Spinal cord (tissue), 10 donors: ENCODE results near the gene SNRNP48. TPM values are rescaled to one million over a fixed set of nuclear protein-coding genes. Genes with fewer than 3 reads are reported as not detected.

Source experiments
- DNase-seq, 6 donors: peaks; one replicate each; pipeline versions ENCODE4 v3.0.0 to v3.0.0-alpha.2; 2013 to 2015; ENCODE audit warnings: low spot score in 6 of 6, low read depth in 4 of 6
- H3K27ac ChIP-seq: one replicate; pipeline ENCODE4 v1.5.1; 2013; ENCODE audit warnings: low read depth, low read length, control low read depth
- H3K27me3 ChIP-seq: one replicate; pipeline ENCODE4 v1.6.1; 2013; ENCODE audit warnings: low read length; ENCODE audit not compliant: control insufficient read depth, insufficient read depth
- H3K36me3 ChIP-seq: one replicate; pipeline ENCODE4 v1.6.1; 2013; ENCODE audit warnings: low read length; ENCODE audit not compliant: control insufficient read depth, insufficient read depth
- H3K4me1 ChIP-seq: one replicate; pipeline ENCODE4 v1.6.1; 2013; ENCODE audit warnings: low read length; ENCODE audit not compliant: control insufficient read depth, insufficient read depth
- H3K4me3 ChIP-seq: one replicate; pipeline ENCODE4 v1.5.1; 2013; ENCODE audit warnings: low read depth, low read length, control low read depth
- H3K9me3 ChIP-seq: one replicate; pipeline ENCODE4 v1.6.1; 2013; ENCODE audit warnings: low read length; ENCODE audit not compliant: control insufficient read depth, insufficient read depth
- WGBS: methylation state at CpG from one replicate; pipeline ENCODE4 v1.1.5; 2013; ENCODE audit warnings: missing lambda C conversion rate; ENCODE audit not compliant: insufficient coverage; 5-methylcytosine and 5-hydroxymethylcytosine counted together
- polyA plus RNA-seq, 2 donors: library from polyadenylated mRNA; unstranded; fragments of 120-200 nt; gene quantifications; one replicate each; pipeline ENCODE4 v1.2.1, GENCODE V29; 2013; ENCODE audit not compliant: insufficient read length in 2 of 2
- total RNA-seq, 2 donors: library from RNA; depleted of rRNA in 1 of 2; stranded (reverse); fragments of 120-200 nt in 1 of 2; fragments of >200 nt in 1 of 2; gene quantifications; one replicate each; pipeline versions ENCODE4 v1.2.3 to v1.2.4, GENCODE V29; 2013 to 2014
- donor health status: healthy.

Gene SNRNP48
- total and polyA plus RNA-seq, 4 donors = 14.5 to 22.9 (median 16.2) TPM

GRCh38 chr6:7557652-7558051 lies 32.3 kb upstream of the SNRNP48 start:
- H3K4me3 ChIP-seq = no peak overlapping the region
- H3K36me3 ChIP-seq = no peaks in the 10 kb centered on the region
- WGBS = no CpG with 5 or more reads among the region's 2 CpGs
- H3K9me3 ChIP-seq = no peaks in the 10 kb centered on the region
- no peak overlapping the region for H3K27ac ChIP-seq
- no peak for DNase-seq
- H3K27me3 ChIP-seq = no peaks in the 10 kb centered on the region
- H3K4me1 ChIP-seq = no peaks in the 10 kb centered on the region

- Histone ChIP-seq H3K4me1 (no peaks in the 10 kb centered on the region), H3K27me3 (no peaks in the 10 kb centered on the region), H3K36me3 (no peaks in the 10 kb centered on the region), H3K9me3 (no peaks in the 10 kb centered on the region), H3K4me3 (no peak overlapping the region), H3K27ac (no peak overlapping the region)
- no peak for DNase-seq
- WGBS = 100% methylated on average over 2 of the region's 4 CpGs
Observed at GRCh38 chr6:7558781-7559180, 31.2 kb upstream of the SNRNP48 start.

GRCh38 chr6:7559196-7559595 lies 30.8 kb upstream of the SNRNP48 start:
- no peak for DNase-seq
- no peaks in the 10 kb centered on the region for H3K27me3 ChIP-seq
- H3K4me1 ChIP-seq = no peaks in the 10 kb centered on the region
- no peaks in the 10 kb centered on the region for H3K9me3 ChIP-seq
- H3K4me3 ChIP-seq = no peak overlapping the region
- no peaks in the 10 kb centered on the region for H3K36me3 ChIP-seq
- H3K27ac ChIP-seq = no peak overlapping the region
- WGBS = 86% methylated on average over 4 of the region's 6 CpGs

- Histone ChIP-seq H3K9me3 (no peaks in the 10 kb centered on the region), H3K4me3 (no peak overlapping the region), H3K36me3 (no peaks in the 10 kb centered on the region), H3K27ac (no peak overlapping the region), H3K4me1 (no peaks in the 10 kb centered on the region), H3K27me3 (no peaks in the 10 kb centered on the region)
- WGBS = 80% methylated on average over 1 of the region's 2 CpGs
- DNase-seq = no peak
Observed at GRCh38 chr6:7559651-7560385, 30.2 kb upstream of the SNRNP48 start.

GRCh38 chr6:7561153-7561964 lies 28.6 kb upstream of the SNRNP48 start:
- Histone ChIP-seq H3K27me3 (no peaks in the 10 kb centered on the region), H3K27ac (no peak overlapping the region), H3K36me3 (no peaks in the 10 kb centered on the region), H3K4me3 (no peak overlapping the region), H3K9me3 (no peaks in the 10 kb centered on the region), H3K4me1 (no peaks in the 10 kb centered on the region)
- WGBS = 93% methylated on average over 18 of the region's 19 CpGs
- no peak for DNase-seq

GRCh38 chr6:7562769-7563168 lies 27.2 kb upstream of the SNRNP48 start:
- no peak for DNase-seq
- Histone ChIP-seq H3K4me3 (no peak overlapping the region), H3K27ac (no peak overlapping the region), H3K36me3 (no peaks in the 10 kb centered on the region), H3K9me3 (no peaks in the 10 kb centered on the region), H3K27me3 (no peaks in the 10 kb centered on the region), H3K4me1 (no peaks in the 10 kb centered on the region)
- 80% methylated on average over 1 of the region's 4 CpGs for WGBS

GRCh38 chr6:7566107-7566506 lies 23.9 kb upstream of the SNRNP48 start:
- WGBS = no CpG with 5 or more reads among the region's 2 CpGs
- Histone ChIP-seq H3K4me3 (no peak overlapping the region), H3K36me3 (no peaks in the 10 kb centered on the region), H3K27ac (no peak overlapping the region), H3K27me3 (no peaks in the 10 kb centered on the region), H3K9me3 (no peaks in the 10 kb centered on the region), H3K4me1 (no peaks in the 10 kb centered on the region)
- DNase-seq = no peak

GRCh38 chr6:7566617-7567173 lies 23.3 kb upstream of the SNRNP48 start:
- no peaks in the 10 kb centered on the region for H3K36me3 ChIP-seq
- no peak for DNase-seq
- no peaks in the 10 kb centered on the region for H3K4me1 ChIP-seq
- no peak overlapping the region for H3K27ac ChIP-seq
- 96% methylated on average over 3 of the region's 4 CpGs for WGBS
- H3K27me3 ChIP-seq = no peaks in the 10 kb centered on the region
- H3K4me3 ChIP-seq = no peak overlapping the region
- H3K9me3 ChIP-seq = no peaks in the 10 kb centered on the region

GRCh38 chr6:7568021-7568420 lies 22.0 kb upstream of the SNRNP48 start:
- Histone ChIP-seq H3K27me3 (no peaks in the 10 kb centered on the region), H3K9me3 (no peaks in the 10 kb centered on the region), H3K36me3 (no peaks in the 10 kb centered on the region), H3K4me3 (no peak overlapping the region), H3K27ac (no peak overlapping the region), H3K4me1 (no peaks in the 10 kb centered on the region)
- no CpG with 5 or more reads among the region's 3 CpGs for WGBS
- DNase-seq = no peak
